Lung (tissue), 12 donors: ENCODE measurements around the gene ASMT. TPM values are rescaled to one million over a fixed set of nuclear protein-coding genes. Genes with fewer than 3 reads are reported as not detected.

Experiments used
- ATAC-seq: fragments of 200-7000 bp; cut with Tn5 transposase; one replicate; pipeline ENCODE4 v1.9.1; 2020; ENCODE audit warnings: moderate number of reproducible peaks; ENCODE audit not compliant: insufficient read depth, low FRiP score
- DNase-seq, 3 donors: peaks; one replicate each; pipeline ENCODE4 v3.0.0-alpha.2; 2013 to 2017
- H3K27ac ChIP-seq, 2 donors: one replicate each; pipeline ENCODE4 v1.5.1; 2013; ENCODE audit warnings: mild to moderate bottlenecking in 2 of 2, moderate library complexity in 2 of 2, control low read depth in 1 of 2, inconsistent platforms in 1 of 2, low read depth in 1 of 2, low read length in 1 of 2
- H3K27me3 ChIP-seq, 3 donors: one replicate each; pipeline ENCODE4 v1.5.1; 2013; ENCODE audit warnings: low read length in 2 of 3; ENCODE audit not compliant: control insufficient read depth in 3 of 3, insufficient read depth in 3 of 3
- H3K36me3 ChIP-seq, 4 donors: one replicate each; pipeline ENCODE4 v1.5.1; 2013; ENCODE audit warnings: low read length in 4 of 4, mild to moderate bottlenecking in 1 of 4, moderate library complexity in 1 of 4; ENCODE audit not compliant: control insufficient read depth in 4 of 4, insufficient read depth in 4 of 4
- H3K4me1 ChIP-seq, 5 donors: one replicate each; pipeline ENCODE4 v1.5.1; 2013; ENCODE audit warnings: low read length in 5 of 5, mild to moderate bottlenecking in 2 of 5, moderate library complexity in 1 of 5; ENCODE audit not compliant: control insufficient read depth in 5 of 5, insufficient read depth in 5 of 5
- H3K4me3 ChIP-seq: one replicate; pipeline ENCODE4 v1.5.1; 2013; ENCODE audit warnings: mild to moderate bottlenecking, control low read depth, moderate library complexity
- H3K9ac ChIP-seq, 2 donors: one replicate each; pipeline ENCODE4 v1.5.1; 2013; ENCODE audit warnings: low read length in 2 of 2, control low read depth in 1 of 2; ENCODE audit not compliant: insufficient read depth in 1 of 2
- H3K9me3 ChIP-seq, 4 donors: one replicate each; pipeline ENCODE4 v1.5.1; 2013; ENCODE audit warnings: low read length in 3 of 4, mild to moderate bottlenecking in 1 of 4, moderate library complexity in 1 of 4; ENCODE audit not compliant: control insufficient read depth in 4 of 4, insufficient read depth in 3 of 4
- WGBS, 2 donors: extraction: QIAGEN DNeasy Blood & Tissue Kit; methylation state at CpG; one replicate each; pipeline ENCODE4 v1.1.7; 2013; 5-methylcytosine and 5-hydroxymethylcytosine counted together
- polyA plus RNA-seq, 2 donors: library from polyadenylated mRNA; stranded (reverse); fragments of 200-250 nt; gene quantifications; one replicate each; pipeline ENCODE4 v1.2.1, GENCODE V29; 2013
- total RNA-seq, 2 donors: library from RNA; depleted of rRNA in 1 of 2; stranded (reverse); fragments of >200 nt in 1 of 2; gene quantifications; one replicate each; pipeline ENCODE4 v1.2.1, GENCODE V29; 2014 to 2021
- TF ChIP-seq, protein P1 (sequence below): IDR thresholded peaks from 2 replicates; pipeline ENCODE4 v1.5.1; 2012; ENCODE audit warnings: mild to moderate bottlenecking; ENCODE audit errors: control extremely low read depth, extremely low read depth
- donor health status: control.
- donor health status: control.
- donor health status: Bipolar disorder and iron deficiency.
- donor health status: healthy.
- donor health status: DM: yes; HTN: yes; CAD: no.

ASMT gene
- total and polyA plus RNA-seq, 4 donors: 0.09 to 0.63 (median 0.31) TPM

GRCh38 chrX:1597345-1598020, 17.4 kb upstream of the ASMT start:
- DNase-seq (no peak), ATAC-seq (no peak)
- H3K4me1 ChIP-seq: peaks cover 0 to 10% (median 5%) of the 10 kb centered on the region in 5 donors
- H3K27me3 ChIP-seq: no peaks in the 10 kb centered on the region
- TF ChIP-seq, protein P1, sequence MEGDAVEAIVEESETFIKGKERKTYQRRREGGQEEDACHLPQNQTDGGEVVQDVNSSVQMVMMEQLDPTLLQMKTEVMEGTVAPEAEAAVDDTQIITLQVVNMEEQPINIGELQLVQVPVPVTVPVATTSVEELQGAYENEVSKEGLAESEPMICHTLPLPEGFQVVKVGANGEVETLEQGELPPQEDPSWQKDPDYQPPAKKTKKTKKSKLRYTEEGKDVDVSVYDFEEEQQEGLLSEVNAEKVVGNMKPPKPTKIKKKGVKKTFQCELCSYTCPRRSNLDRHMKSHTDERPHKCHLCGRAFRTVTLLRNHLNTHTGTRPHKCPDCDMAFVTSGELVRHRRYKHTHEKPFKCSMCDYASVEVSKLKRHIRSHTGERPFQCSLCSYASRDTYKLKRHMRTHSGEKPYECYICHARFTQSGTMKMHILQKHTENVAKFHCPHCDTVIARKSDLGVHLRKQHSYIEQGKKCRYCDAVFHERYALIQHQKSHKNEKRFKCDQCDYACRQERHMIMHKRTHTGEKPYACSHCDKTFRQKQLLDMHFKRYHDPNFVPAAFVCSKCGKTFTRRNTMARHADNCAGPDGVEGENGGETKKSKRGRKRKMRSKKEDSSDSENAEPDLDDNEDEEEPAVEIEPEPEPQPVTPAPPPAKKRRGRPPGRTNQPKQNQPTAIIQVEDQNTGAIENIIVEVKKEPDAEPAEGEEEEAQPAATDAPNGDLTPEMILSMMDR: no peak
- H3K36me3 ChIP-seq: peaks cover 40 to 83% (median 60%) of the 10 kb centered on the region in 4 donors
- H3K9me3 ChIP-seq: peaks cover 0 to 11% (median 2%) of the 10 kb centered on the region in 4 donors
- WGBS, 2 donors: 96 to 97% methylated on average over 23 to 25 of the region's 25 CpGs
- H3K27ac ChIP-seq: no peak overlapping the region
- no peak overlapping the region for H3K4me3 ChIP-seq
- no peak overlapping the region for H3K9ac ChIP-seq

GRCh38 chrX:1598021-1598875, 16.6 kb upstream of the ASMT start:
- H3K4me1 ChIP-seq: peaks cover 0 to 5% (median 4%) of the 10 kb centered on the region in 5 donors
- H3K9ac ChIP-seq: no peak overlapping the region
- TF ChIP-seq, protein P1: no peak
- no peak overlapping the region for H3K4me3 ChIP-seq
- no peak overlapping the region for H3K27ac ChIP-seq
- peaks cover 42 to 86% (median 65%) of the 10 kb centered on the region in 4 donors for H3K36me3 ChIP-seq
- H3K9me3 ChIP-seq: peaks cover 0 to 11% (median 2%) of the 10 kb centered on the region in 4 donors
- DNase-seq (no peak), ATAC-seq (no peak)
- H3K27me3 ChIP-seq: no peaks in the 10 kb centered on the region
- 84 to 91% methylated on average over 50 of the region's 50 CpGs for WGBS, 2 donors

DNA sequence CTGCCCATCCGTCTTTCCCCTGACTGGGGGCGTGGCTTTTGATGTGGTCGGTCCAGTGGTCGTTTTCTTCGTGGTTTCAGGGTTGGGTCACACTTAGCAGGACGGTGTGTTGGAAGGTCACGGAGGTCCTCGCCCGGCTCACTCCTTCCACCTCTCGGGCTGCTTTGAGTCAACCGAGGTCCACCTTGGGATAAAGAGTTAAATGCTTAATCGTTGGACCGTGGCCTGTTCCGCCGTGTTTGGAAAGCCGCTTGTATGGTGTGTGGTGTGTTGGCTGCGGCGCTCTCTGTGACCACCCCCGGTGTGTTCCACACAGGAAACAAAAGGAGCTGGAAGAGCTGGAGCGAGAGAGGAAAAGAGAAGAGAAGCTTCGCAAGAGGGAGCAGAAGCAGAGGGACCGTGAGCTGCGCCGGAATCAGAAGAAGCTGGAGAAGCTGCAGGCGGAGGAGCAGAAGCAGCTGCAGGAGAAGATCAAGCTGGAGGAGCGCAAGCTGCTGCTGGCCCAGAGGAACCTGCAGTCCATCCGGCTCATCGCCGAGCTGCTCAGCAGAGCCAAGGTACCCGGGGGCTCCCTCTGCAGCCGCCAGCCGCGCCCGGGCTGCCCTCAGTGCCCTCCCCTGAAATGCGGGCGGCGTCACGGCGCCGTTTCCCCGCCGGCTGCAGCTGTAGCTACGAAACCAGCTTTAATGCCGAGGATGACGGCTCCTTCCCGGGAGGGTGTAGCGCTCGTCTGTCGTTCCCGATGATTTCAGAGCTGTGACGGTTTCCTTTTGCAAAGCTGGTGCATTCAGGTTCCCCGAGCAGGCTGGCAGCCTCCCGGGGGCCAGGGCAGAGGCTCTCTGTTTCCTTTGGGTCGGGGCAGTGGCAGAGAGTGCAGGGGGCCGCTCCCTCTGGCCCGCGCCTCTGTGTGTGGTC, 15.7 kb upstream of the ASMT start:
- H3K9me3 ChIP-seq: peaks cover 0 to 11% (median 2%) of the 10 kb centered on the region in 4 donors
- H3K4me3 ChIP-seq: no peak overlapping the region
- H3K4me1 ChIP-seq: peaks cover 0 to 2% (median 0%) of the 10 kb centered on the region in 5 donors
- WGBS, 2 donors: 89 to 92% methylated on average over 57 of the region's 57 CpGs
- H3K9ac ChIP-seq: no peak overlapping the region
- TF ChIP-seq, protein P1: no peak
- no peak overlapping the region for H3K27ac ChIP-seq
- H3K36me3 ChIP-seq: peaks cover 39 to 81% (median 62%) of the 10 kb centered on the region in 4 donors
- no peak for ATAC-seq
- no peaks in the 10 kb centered on the region for H3K27me3 ChIP-seq
- no peak for DNase-seq
